OCI-LY3 (cell line): ENCODE results near the gene HMGA1.
"Not testable (repeated sequence)": the region's sequence is repeated elsewhere in the genome, so short reads cannot be mapped to it uniquely, and the experiment has no call there.

ENCODE experiments used
- H2AFZ ChIP-seq: fragments of 200-600, 300-600 bp; shearing (Covaris generic); 2 replicates; pipeline ENCODE4 v1.6.0; 2014; ENCODE audit warnings: antibody characterized with exemption, low read depth, low read length
- H3K27ac ChIP-seq: fragments of 200-600, 300-600 bp; sonication (generic); 2 replicates; pipeline ENCODE4 v1.5.1; 2014; ENCODE audit warnings: mild to moderate bottlenecking, low read length, moderate library complexity, mixed read lengths
- H3K27me3 ChIP-seq: fragments of 200-600, 300-600 bp; sonication (generic); 2 replicates; pipeline ENCODE4 v1.6.1; 2014; ENCODE audit warnings: low read depth, low read length, mixed read lengths
- H3K36me3 ChIP-seq: fragments of 200-600, 300-600 bp; sonication (generic); replicated peaks from 2 replicates; pipeline ENCODE3; 2014; ENCODE audit warnings: low read depth, low read length, mixed read lengths
- H3K4me1 ChIP-seq: fragments of 300-600, 200-600 bp; sonication (generic); 2 replicates; pipeline ENCODE4 v1.6.1; 2014; ENCODE audit warnings: low read length, mixed read lengths
- H3K4me2 ChIP-seq: fragments of 200-600, 300-600 bp; sonication (generic); 2 replicates; pipeline ENCODE4 v1.6.1; 2014; ENCODE audit warnings: low read length, mixed read lengths
- H3K4me3 ChIP-seq: fragments of 300-600, 200-600 bp; sonication (generic); 2 replicates; pipeline ENCODE4 v1.5.1; 2014; ENCODE audit warnings: antibody characterized with exemption, mild to moderate bottlenecking, low read length, moderate library complexity
- H3K79me2 ChIP-seq: fragments of 300-600, 200-600 bp; shearing (Covaris generic); 2 replicates; pipeline ENCODE4 v1.6.1; 2014; ENCODE audit warnings: mild to moderate bottlenecking, low read length, mixed read lengths
- H3K9ac ChIP-seq: fragments of 300-600, 200-600 bp; shearing (Covaris generic); 2 replicates; pipeline ENCODE4 v1.6.0; 2014; ENCODE audit warnings: mild to moderate bottlenecking, low read length, moderate library complexity
- H3K9me3 ChIP-seq: fragments of 200-600, 300-600 bp; shearing (Covaris generic); 2 replicates; pipeline ENCODE4 v1.6.1; 2014; ENCODE audit warnings: low read length, mixed read lengths; ENCODE audit not compliant: insufficient read depth
- H4K20me1 ChIP-seq: fragments of 200-600, 300-600 bp; sonication (generic); 2 replicates; pipeline ENCODE4 v1.6.1; 2016; ENCODE audit warnings: low read length, mixed read lengths; ENCODE audit not compliant: insufficient read depth
- EZH2phosphoT487 ChIP-seq: fragments of 200-600 bp; shearing (Covaris generic); IDR thresholded peaks from 2 replicates; pipeline ENCODE4 v1.6.1; 2018; ENCODE audit warnings: antibody characterized with exemption, mixed run types, low read depth
- TF ChIP-seq, protein P1 (sequence below): fragments of 200-600, 300-600 bp; sonication (generic); IDR thresholded peaks from 2 replicates; pipeline ENCODE4 v1.5.1; 2014; ENCODE audit warnings: antibody characterized with exemption, low read length, low read depth

The HMGA1 gene

DNA sequence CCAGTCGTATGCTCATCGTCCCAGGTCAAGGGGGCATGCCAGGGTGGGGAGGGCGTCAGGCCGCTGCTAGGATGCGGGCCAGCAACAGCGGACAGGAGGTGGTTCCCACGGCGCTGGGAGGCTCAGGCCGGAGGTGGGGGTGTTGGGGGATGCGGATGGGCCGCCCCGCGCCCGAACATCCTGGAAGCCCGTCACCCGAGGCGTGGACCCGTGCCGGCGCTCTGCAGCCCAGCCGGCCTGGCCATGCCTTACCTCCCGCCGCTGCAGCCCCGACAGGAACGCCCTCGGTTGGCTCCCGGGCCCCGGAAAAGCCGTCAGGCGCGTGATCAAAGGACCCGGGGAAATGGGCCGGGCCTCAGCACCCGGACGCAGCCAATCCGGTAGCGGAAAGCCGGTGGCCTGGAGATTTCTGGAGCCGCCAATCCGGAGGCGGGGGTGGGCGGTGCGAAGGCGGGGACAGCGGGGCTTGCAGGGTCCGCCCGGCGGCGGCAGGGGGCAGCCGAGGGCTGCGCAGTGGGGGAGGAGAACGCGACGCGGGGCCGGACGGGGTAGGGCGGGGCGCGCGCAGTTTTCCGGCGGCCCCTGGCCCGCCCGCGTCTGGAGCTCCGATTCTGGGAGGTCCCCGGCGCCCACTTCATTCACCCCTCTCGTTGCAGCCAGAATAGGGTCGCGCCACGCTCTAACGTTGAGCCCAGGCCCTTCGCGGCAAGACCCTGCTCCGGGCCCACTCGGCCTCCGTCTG, 12.2 kb downstream of the HMGA1 start, which contains the start of gene SMIM29:
TSS of gene SMIM29 (minus strand) at position 280 of the 742 bp plus-strand sequence. CDS start 1,215 bp downstream, outside the sequence.
- TF ChIP-seq, protein P1, sequence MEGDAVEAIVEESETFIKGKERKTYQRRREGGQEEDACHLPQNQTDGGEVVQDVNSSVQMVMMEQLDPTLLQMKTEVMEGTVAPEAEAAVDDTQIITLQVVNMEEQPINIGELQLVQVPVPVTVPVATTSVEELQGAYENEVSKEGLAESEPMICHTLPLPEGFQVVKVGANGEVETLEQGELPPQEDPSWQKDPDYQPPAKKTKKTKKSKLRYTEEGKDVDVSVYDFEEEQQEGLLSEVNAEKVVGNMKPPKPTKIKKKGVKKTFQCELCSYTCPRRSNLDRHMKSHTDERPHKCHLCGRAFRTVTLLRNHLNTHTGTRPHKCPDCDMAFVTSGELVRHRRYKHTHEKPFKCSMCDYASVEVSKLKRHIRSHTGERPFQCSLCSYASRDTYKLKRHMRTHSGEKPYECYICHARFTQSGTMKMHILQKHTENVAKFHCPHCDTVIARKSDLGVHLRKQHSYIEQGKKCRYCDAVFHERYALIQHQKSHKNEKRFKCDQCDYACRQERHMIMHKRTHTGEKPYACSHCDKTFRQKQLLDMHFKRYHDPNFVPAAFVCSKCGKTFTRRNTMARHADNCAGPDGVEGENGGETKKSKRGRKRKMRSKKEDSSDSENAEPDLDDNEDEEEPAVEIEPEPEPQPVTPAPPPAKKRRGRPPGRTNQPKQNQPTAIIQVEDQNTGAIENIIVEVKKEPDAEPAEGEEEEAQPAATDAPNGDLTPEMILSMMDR = peak; percentile 56
- TF ChIP-seq EZH2phosphoT487 = no peak
- Histone ChIP-seq H3K4me3 (peak within 1 kb of the TSS; percentile 99), H3K4me2 (peak within 1 kb of the TSS; percentile 97), H3K9ac (peak within 1 kb of the TSS; percentile 92), H3K4me1 (peaks cover 22% of the 10 kb centered on the region; the same call in 1 of the 2 replicates), H2AFZ (peak within 1 kb of the TSS; percentile 76; the same call in 1 of the 2 replicates), H4K20me1 (peaks cover 18% of the 10 kb centered on the region; the same call in 1 of the 2 replicates), H3K27ac (peak within 1 kb of the TSS; percentile 59), H3K9me3 (no peaks in the 10 kb centered on the region), H3K27me3 (no peaks in the 10 kb centered on the region), H3K36me3 (no peaks in the 10 kb centered on the region), H3K79me2 (peaks cover 9% of the 10 kb centered on the region; the same call in 1 of the 2 replicates)

DNA sequence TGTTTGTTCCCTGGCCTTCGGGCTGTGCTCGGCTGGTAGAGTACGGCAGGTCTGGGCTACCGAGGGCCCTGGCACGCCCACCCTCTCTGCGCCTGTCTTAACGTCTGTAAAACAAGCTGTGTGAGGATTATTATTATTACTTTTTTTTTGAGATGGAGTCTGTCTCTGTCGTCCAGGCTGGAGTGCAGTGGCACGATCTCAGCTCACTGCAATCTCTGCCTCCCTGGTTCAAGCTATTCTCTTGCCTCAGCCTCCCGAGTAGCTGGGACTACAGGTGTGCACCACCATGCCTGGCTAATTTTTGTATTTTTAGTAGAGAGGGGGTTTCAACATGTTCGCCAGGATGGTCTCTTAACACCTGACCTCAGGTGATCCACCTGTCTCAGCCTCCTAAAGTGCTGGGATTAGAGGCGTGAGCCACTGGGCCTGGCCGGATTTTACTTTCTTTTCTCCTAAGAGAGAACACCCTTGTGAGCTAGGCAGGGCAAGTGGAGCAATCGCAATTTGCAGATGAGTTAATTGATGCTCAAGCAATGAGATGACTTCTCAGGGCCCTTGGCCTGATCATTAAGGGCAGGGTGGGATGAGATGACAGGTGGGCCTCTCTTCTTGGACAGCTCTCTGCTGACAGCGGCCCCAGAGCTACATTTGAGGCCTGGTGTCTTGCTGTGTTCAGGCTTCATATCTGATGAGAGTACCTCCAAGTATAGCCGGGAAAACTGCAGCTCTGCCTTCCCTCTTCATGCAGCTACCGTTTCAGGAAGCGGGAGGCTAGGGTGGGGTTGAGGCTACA, 13.0 kb downstream of the HMGA1 start:
- H3K4me1 ChIP-seq = peaks cover 22% of the 10 kb centered on the region; the same call in 1 of the 2 replicates
- H3K4me3 ChIP-seq = peak overlapping the region; percentile 86
- H2AFZ ChIP-seq = peak overlapping the region; percentile 76; the same call in 1 of the 2 replicates
- H3K36me3 ChIP-seq = no peaks in the 10 kb centered on the region
- H4K20me1 ChIP-seq = peaks cover 18% of the 10 kb centered on the region; the same call in 1 of the 2 replicates
- TF ChIP-seq EZH2phosphoT487 = no peak
- TF ChIP-seq, protein P1 = no peak
- peak overlapping the region; percentile 70 for H3K9ac ChIP-seq
- H3K79me2 ChIP-seq = peaks cover 9% of the 10 kb centered on the region; the same call in 1 of the 2 replicates
- no peak overlapping the region for H3K27ac ChIP-seq
- H3K4me2 ChIP-seq = peak overlapping the region; percentile 69
- H3K27me3 ChIP-seq = no peaks in the 10 kb centered on the region
- H3K9me3 ChIP-seq = no peaks in the 10 kb centered on the region

DNA sequence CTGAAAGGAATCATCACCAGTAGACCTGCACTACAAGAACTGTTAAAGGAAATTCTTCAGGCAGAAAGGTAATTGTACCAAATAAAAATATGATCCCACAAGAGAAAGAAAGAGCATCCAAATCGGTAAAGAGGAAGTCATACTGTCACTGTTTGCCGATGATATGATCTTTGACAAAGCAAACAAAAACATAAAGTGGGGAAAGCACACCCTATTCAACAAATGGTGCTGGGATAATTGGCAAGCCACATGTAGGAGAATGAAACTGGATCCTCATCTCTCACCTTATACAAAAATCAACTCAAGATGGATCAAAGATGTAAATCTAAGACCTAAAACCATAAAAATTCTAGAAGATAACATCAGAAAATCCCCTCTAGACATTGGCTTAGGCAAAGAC, 15.7 kb downstream of the HMGA1 start:
- not testable (repeated sequence) for H3K36me3 ChIP-seq, H4K20me1 ChIP-seq, H3K4me3 ChIP-seq, H3K9me3 ChIP-seq, H3K4me2 ChIP-seq, H3K9ac ChIP-seq, H3K27ac ChIP-seq, H3K27me3 ChIP-seq, H3K79me2 ChIP-seq, H2AFZ ChIP-seq
- H3K4me1 ChIP-seq = peaks cover 13% of the 10 kb centered on the region; the same call in 1 of the 2 replicates

DNA sequence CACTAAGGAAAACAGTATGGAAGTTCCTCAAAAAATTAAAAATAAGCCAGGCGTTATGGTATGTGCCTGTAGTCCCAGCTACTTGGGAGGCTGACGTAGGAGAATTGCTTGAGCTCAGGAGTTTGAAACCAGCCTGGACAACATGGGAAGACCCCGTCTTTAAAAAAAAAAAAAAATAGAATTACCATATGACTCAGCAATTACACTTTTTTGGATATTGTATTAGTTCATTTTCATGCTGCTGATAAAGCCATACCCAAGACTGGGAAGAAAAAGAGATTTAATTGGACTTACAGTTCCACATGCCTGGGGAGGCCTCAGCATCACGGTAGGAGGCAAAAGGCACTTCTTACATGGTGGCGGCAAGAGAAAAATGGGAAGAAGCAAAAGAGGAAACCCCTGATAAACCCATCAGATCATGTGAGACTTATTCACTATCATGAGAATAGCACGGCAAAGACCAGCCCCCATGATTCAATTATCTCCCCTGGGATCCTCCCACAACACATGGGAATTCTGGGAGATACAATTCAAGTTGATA, 22.9 kb downstream of the HMGA1 start:
- no peak overlapping the region for H3K9ac ChIP-seq
- H3K27ac ChIP-seq = no peak overlapping the region
- H3K4me3 ChIP-seq = no peak overlapping the region
- no peaks in the 10 kb centered on the region for H4K20me1 ChIP-seq
- TF ChIP-seq, protein P1 = no peak
- no peak for TF ChIP-seq EZH2phosphoT487
- H3K36me3 ChIP-seq = no peaks in the 10 kb centered on the region
- H2AFZ ChIP-seq = no peak overlapping the region
- H3K4me1 ChIP-seq = no peaks in the 10 kb centered on the region
- no peaks in the 10 kb centered on the region for H3K9me3 ChIP-seq
- H3K4me2 ChIP-seq = no peak overlapping the region
- no peaks in the 10 kb centered on the region for H3K79me2 ChIP-seq
- no peaks in the 10 kb centered on the region for H3K27me3 ChIP-seq
